ENCODE measurements around the gene LIMD2.

Gene LIMD2

DNA sequence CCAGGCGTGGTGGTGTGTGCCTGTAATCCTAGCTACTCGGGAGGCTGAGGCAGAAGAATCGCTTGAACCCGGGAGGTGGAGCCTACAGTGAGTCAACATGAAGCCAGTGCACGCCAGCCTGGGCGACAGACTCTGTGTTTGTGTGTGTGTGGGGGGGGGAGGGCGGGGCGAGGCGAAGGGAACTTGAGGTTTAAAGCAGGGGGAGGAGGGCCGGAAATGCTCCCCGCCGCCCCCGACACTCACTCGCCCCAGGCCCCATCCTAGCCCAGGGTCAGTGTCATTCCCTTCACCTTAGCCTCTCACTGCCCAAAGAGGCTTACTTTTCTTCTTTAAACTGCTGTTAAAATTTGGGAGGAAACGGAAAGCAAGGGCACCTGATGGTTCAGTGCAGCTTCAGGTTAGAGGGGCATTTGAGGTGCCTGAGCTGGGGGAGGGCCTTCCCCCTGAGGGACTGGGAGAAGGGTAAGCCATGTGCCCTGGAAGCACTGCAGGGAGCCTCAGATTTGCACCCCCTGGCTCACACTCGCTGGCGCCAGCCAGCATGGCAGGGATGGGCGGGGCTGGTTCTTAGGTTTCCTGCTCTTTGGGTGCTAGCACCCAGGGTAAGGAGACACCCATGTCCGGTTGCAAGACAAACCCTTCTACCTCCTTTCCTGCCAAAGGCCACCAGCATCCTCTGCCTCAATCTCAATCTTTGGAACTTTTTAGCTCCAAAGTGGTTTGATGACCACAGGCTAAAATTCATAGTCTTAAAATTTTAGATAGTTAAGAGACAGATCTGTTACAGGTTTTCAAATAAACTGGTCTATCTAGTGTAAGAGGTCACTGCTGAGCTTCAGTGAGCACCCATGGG lies 2.2 kb upstream of the LIMD2 start:
- TF ChIP-seq POLR2AphosphoS5 (IDR thresholded peaks at IDR 0.05; ENCODE audit: low read depth, low read length) (no peak), TAF1 (IDR thresholded peaks at IDR 0.05; ENCODE audit: borderline replicate concordance, insufficient read depth, low read length) (no peak), SIN3A (IDR thresholded peaks at IDR 0.05; ENCODE audit: borderline replicate concordance, insufficient read depth, low read length) (no peak), FOXP2 (optimal IDR thresholded peaks at IDR 0.05; ENCODE audit: borderline replicate concordance, extremely low read depth, extremely low read length, insufficient read depth) (no peak)
- TF ChIP-seq, protein P1, sequence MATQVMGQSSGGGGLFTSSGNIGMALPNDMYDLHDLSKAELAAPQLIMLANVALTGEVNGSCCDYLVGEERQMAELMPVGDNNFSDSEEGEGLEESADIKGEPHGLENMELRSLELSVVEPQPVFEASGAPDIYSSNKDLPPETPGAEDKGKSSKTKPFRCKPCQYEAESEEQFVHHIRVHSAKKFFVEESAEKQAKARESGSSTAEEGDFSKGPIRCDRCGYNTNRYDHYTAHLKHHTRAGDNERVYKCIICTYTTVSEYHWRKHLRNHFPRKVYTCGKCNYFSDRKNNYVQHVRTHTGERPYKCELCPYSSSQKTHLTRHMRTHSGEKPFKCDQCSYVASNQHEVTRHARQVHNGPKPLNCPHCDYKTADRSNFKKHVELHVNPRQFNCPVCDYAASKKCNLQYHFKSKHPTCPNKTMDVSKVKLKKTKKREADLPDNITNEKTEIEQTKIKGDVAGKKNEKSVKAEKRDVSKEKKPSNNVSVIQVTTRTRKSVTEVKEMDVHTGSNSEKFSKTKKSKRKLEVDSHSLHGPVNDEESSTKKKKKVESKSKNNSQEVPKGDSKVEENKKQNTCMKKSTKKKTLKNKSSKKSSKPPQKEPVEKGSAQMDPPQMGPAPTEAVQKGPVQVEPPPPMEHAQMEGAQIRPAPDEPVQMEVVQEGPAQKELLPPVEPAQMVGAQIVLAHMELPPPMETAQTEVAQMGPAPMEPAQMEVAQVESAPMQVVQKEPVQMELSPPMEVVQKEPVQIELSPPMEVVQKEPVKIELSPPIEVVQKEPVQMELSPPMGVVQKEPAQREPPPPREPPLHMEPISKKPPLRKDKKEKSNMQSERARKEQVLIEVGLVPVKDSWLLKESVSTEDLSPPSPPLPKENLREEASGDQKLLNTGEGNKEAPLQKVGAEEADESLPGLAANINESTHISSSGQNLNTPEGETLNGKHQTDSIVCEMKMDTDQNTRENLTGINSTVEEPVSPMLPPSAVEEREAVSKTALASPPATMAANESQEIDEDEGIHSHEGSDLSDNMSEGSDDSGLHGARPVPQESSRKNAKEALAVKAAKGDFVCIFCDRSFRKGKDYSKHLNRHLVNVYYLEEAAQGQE (IDR thresholded peaks at IDR 0.05; ENCODE audit: insufficient read depth in 1 of 2, low read depth in 2 of 2, low read length in 2 of 2): no peak

DNA sequence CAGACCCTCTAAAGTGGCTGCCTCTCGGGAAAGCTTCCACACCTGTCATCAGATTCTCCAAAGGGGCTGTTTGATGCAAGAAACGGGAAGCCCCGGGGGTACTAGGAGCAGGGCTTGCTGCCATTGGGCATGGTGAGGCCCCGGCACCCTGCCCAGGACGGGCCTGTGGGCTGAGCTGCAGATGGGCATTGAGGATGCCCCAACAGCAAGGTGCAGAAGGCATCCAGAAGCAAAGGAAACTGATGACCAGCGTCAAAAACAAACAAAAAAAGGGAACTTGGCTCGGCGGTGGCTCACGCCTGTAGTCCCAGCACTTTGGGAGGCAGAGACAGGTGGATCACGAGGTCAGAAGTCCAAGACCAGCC lies 1.5 kb upstream of the LIMD2 start:
- TF ChIP-seq, protein P1 (IDR thresholded peaks at IDR 0.05; ENCODE audit: insufficient read depth in 1 of 2, low read depth in 2 of 2, low read length in 2 of 2): no peak
- TF ChIP-seq POLR2AphosphoS5 (IDR thresholded peaks at IDR 0.05; ENCODE audit: low read depth, low read length) (no peak), FOXP2 (optimal IDR thresholded peaks at IDR 0.05; ENCODE audit: borderline replicate concordance, extremely low read depth, extremely low read length, insufficient read depth) (no peak), TAF1 (IDR thresholded peaks at IDR 0.05; ENCODE audit: borderline replicate concordance, insufficient read depth, low read length) (no peak), SIN3A (IDR thresholded peaks at IDR 0.05; ENCODE audit: borderline replicate concordance, insufficient read depth, low read length) (no peak)

DNA sequence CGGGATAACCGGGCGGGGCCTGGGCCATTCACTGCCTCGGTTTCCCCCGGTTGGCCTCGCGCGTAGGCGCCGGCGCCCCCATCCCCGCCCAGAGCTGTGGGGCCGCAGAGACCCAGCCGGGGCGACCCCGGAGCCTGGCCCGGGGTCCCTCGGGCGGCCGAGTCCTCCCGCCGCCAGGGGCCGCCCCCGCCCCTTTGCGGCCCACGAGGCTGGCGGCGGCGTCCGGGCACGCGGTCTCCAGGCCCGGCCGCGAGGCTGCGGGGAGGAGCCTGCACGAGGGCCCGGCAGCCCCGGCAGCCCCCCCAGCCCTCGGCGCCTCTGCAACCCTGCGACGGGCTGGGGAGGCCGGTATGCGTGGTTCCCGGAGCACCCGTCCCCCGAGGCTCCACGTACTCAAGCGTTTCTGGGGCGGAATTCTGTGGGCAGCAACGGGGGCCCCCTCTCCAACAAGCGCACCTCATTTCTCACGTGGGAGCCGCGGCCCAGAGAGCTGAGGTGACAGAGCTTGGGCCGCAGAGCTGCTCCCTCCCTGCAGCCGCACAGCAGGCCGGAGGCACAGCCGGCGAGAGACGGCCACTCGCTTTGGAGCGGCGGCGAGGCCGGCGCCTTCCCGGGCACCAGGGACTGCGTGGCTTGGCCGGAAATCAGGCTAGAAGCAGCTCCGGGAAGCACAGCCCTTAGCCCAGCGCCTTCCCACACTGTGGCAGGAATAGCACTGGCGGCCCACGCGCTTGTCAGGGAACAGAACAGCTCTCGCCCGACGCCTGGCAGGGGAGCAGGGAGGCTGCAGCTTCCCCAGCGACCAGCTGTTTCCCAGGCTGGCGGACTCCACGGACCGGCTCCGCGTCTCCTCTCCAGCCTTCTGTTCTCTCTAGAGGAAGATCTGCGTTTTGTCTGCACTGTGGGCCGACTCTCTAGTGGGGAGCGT lies 867 bp upstream of the LIMD2 start:
- TF ChIP-seq FOXP2 (optimal IDR thresholded peaks at IDR 0.05; ENCODE audit: borderline replicate concordance, extremely low read depth, extremely low read length, insufficient read depth): no peak

DNA sequence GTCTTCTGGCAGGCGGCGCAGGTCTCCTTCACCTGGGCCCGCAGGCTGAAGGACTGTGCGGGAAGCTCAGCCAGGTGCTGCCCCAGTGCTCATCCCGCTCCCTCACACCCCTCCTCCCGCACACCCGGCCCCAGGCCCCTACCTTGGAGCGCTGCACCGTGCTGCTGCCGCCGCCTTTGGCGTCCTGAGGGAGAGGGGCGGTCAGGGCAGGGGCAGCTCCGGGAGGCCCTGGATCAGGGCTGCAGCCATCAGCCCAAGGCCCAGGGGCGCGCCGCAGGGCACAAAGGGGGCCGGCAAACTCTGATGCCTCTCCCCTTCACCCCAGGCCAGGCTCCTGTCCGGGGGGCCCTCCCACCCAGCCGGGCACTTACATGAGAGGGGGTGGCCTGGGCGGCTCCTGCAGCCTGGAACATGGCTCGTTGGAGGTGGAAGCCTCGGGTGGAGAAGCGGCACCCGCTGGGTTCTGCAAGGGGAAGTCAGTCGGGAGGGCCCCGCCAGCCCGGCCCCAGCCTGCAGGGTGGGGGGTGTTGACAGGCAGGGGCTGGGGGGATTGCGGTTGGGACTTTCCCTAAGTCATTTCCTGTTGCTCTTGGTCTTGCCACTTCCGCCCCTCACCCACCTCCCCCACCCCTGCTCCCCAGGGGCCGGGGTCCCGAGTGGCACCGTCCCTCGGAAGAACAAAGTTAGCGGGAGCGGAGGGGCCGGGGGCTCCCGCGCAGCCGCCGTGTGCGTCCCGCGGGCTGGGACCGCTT lies 863 bp downstream of the LIMD2 start:
- TF ChIP-seq FOXP2 (optimal IDR thresholded peaks at IDR 0.05; ENCODE audit: borderline replicate concordance, extremely low read depth, extremely low read length, insufficient read depth) (peak; percentile 47), SIN3A (IDR thresholded peaks at IDR 0.05; ENCODE audit: borderline replicate concordance, insufficient read depth, low read length) (no peak)

DNA sequence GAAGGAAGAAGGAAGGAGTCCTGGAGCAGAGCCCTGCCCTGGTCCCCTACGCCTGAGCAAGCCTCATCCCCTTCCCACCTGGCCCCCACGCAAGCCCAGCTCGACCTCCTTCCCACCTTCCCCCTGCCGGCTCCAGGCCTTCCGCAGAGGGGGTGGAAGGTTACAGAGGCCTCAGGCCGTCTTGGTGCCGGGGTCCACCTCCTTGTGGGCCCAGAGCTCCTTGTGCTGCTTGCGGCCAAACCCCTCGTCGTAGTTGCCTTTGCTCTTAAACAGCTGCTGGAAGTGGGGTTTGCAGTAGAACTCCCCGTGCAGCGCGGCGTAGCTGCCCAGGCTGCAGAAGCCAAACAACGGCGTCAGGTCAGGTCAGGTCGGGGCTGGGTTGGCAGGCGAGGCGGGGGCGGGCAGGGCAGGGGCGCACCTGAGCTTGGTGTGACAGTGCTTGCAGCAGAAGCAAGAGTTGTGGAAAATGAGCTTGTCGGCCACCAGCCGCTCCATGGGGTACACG lies 1.5 kb downstream of the LIMD2 start:
- TF ChIP-seq TAF1 (IDR thresholded peaks at IDR 0.05; ENCODE audit: borderline replicate concordance, insufficient read depth, low read length) (no peak), FOXP2 (optimal IDR thresholded peaks at IDR 0.05; ENCODE audit: borderline replicate concordance, extremely low read depth, extremely low read length, insufficient read depth) (no peak), SIN3A (IDR thresholded peaks at IDR 0.05; ENCODE audit: borderline replicate concordance, insufficient read depth, low read length) (no peak), POLR2AphosphoS5 (IDR thresholded peaks at IDR 0.05; ENCODE audit: low read depth, low read length) (no peak)
- TF ChIP-seq, protein P1 (IDR thresholded peaks at IDR 0.05; ENCODE audit: insufficient read depth in 1 of 2, low read depth in 2 of 2, low read length in 2 of 2): no peak

All from PFSK-1 (cell line).